ENCODE measurements around the gene CLPX.

Gene CLPX

GRCh38 chr15:65207280-65207840 is 22.2 kb upstream of the CLPX start:
- H3K36me3 ChIP-seq (replicated peaks in 1 of 2; ENCODE audit: control insufficient read depth in 2 of 2, insufficient read depth in 2 of 2, low read length in 2 of 2): no peaks in the 10 kb centered on the region
- no peak overlapping the region for H2AFZ ChIP-seq (ENCODE audit: low read length)
- H3K14ac ChIP-seq (ENCODE audit: low read length): peak overlapping the region; percentile 21
- no peak overlapping the region for H2BK120ac ChIP-seq (ENCODE audit: low read depth, low read length)
- no peak for DNase-seq (ENCODE audit: low spot score)
- H2BK12ac ChIP-seq (ENCODE audit: low read length): no peak overlapping the region
- no peak overlapping the region for H3K4ac ChIP-seq (ENCODE audit: low read length)
- H3K27me3 ChIP-seq (ENCODE audit: control insufficient read depth in 3 of 3, insufficient read depth in 3 of 3, low read depth in 1 of 3, low read length in 3 of 3): peaks cover 0 to 19% (median 0%) of the 10 kb centered on the region in 3 experiments
- WGBS, 2 donors (ENCODE audit: extremely low coverage in 2 of 2, insufficient read length in 2 of 2, insufficient replicate concordance in 1 of 2): no CpG with 5 or more reads among the region's 6 CpGs
- peaks cover 0 to 2% of the 10 kb centered on the region in 2 donors for H3K9me3 ChIP-seq (replicated peaks in 1 of 2; ENCODE audit: control insufficient read depth in 2 of 2, insufficient read depth in 1 of 2, low read depth in 1 of 2, low read length in 2 of 2)
- H3K4me3 ChIP-seq (ENCODE audit: low read length in 2 of 2): no peak overlapping the region
- H2AK5ac ChIP-seq (ENCODE audit: low read depth, low read length): peak overlapping the region; percentile 15
- H3K4me2 ChIP-seq (ENCODE audit: insufficient read depth, low read length, poor library complexity, severe bottlenecking): no peak overlapping the region
- H3K27ac ChIP-seq (replicated peaks; ENCODE audit: low read length): no peak overlapping the region
- H4K91ac ChIP-seq (ENCODE audit: low read depth, low read length, poor library complexity): no peak overlapping the region
- H3K79me1 ChIP-seq (ENCODE audit: low read depth, low read length): no peaks in the 10 kb centered on the region
- H3K9ac ChIP-seq (ENCODE audit: low read depth, low read length, poor library complexity): no peak overlapping the region
- peak overlapping the region; percentile 9 for H4K8ac ChIP-seq (ENCODE audit: low read depth, low read length)
- peak overlapping the region; percentile 36 for H3K18ac ChIP-seq (ENCODE audit: low read length)
- no peak overlapping the region for H2BK15ac ChIP-seq (ENCODE audit: low read length)
- no peak overlapping the region for H2BK5ac ChIP-seq (ENCODE audit: low read length)
- peaks cover 4 to 13% of the 10 kb centered on the region in 2 donors for H3K4me1 ChIP-seq (ENCODE audit: control insufficient read depth in 2 of 2, insufficient read depth in 1 of 2, low read depth in 1 of 2, low read length in 2 of 2)
- H3K23ac ChIP-seq (ENCODE audit: low read depth, low read length, poor library complexity): no peak overlapping the region

DNA sequence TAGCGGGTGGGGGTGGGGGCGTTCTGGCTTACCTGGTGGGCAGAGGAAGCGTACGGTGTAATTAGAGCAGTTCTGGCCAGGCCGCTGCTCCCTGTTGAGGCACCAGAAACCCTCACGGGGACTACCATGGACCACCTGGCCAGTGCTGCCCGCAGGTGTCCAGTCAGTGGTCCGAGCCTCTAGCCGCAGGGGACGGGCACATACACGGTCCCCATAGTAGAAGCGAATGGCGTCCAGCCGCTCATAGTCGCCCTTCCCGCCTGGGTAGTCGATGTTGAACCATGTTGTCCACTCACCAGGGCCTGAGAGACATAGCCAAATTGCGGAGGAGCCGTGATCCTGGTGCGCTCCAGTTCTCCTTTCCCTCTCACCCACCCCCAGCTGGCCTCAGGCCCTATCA is 21.6 kb upstream of the CLPX start:
- Histone ChIP-seq H2BK12ac (ENCODE audit: low read length) (no peak overlapping the region), H2AFZ (ENCODE audit: low read length) (no peak overlapping the region), H3K9me3 (replicated peaks in 1 of 2; ENCODE audit: control insufficient read depth in 2 of 2, insufficient read depth in 1 of 2, low read depth in 1 of 2, low read length in 2 of 2) (peaks cover 0 to 2% of the 10 kb centered on the region in 2 donors), H2BK15ac (ENCODE audit: low read length) (no peak overlapping the region), H2AK5ac (ENCODE audit: low read depth, low read length) (peak overlapping the region; percentile 15), H3K9ac (ENCODE audit: low read depth, low read length, poor library complexity) (no peak overlapping the region), H3K27me3 (ENCODE audit: control insufficient read depth in 3 of 3, insufficient read depth in 3 of 3, low read depth in 1 of 3, low read length in 3 of 3) (peaks cover 0 to 19% (median 3%) of the 10 kb centered on the region in 3 experiments), H3K4me3 (ENCODE audit: low read length in 2 of 2) (no peak overlapping the region), H3K27ac (replicated peaks; ENCODE audit: low read length) (no peak overlapping the region), H3K4me1 (ENCODE audit: control insufficient read depth in 2 of 2, insufficient read depth in 1 of 2, low read depth in 1 of 2, low read length in 2 of 2) (peaks cover 4 to 13% of the 10 kb centered on the region in 2 donors), H3K79me1 (ENCODE audit: low read depth, low read length) (no peaks in the 10 kb centered on the region), H3K18ac (ENCODE audit: low read length) (no peak overlapping the region), H3K4ac (ENCODE audit: low read length) (no peak overlapping the region), H2BK120ac (ENCODE audit: low read depth, low read length) (no peak overlapping the region), H3K23ac (ENCODE audit: low read depth, low read length, poor library complexity) (no peak overlapping the region), H4K91ac (ENCODE audit: low read depth, low read length, poor library complexity) (no peak overlapping the region), H3K36me3 (replicated peaks in 1 of 2; ENCODE audit: control insufficient read depth in 2 of 2, insufficient read depth in 2 of 2, low read length in 2 of 2) (no peaks in the 10 kb centered on the region), H3K14ac (ENCODE audit: low read length) (no peak overlapping the region), H2BK5ac (ENCODE audit: low read length) (no peak overlapping the region), H3K4me2 (ENCODE audit: insufficient read depth, low read length, poor library complexity, severe bottlenecking) (no peak overlapping the region), H4K8ac (ENCODE audit: low read depth, low read length) (peak overlapping the region; percentile 9)
- no peak for DNase-seq (ENCODE audit: low spot score)
- no CpG with 5 or more reads among the region's 20 CpGs for WGBS, 2 donors (ENCODE audit: extremely low coverage in 2 of 2, insufficient read length in 2 of 2, insufficient replicate concordance in 1 of 2)

GRCh38 chr15:65204931-65205660 is 20.0 kb upstream of the CLPX start:
- Histone ChIP-seq H3K18ac (ENCODE audit: low read length) (peak overlapping the region; percentile 50), H2BK5ac (ENCODE audit: low read length) (no peak overlapping the region), H2BK15ac (ENCODE audit: low read length) (no peak overlapping the region), H3K4me3 (ENCODE audit: low read length in 2 of 2) (peak overlapping the region in 1 of 2 donors; percentile 60), H4K91ac (ENCODE audit: low read depth, low read length, poor library complexity) (no peak overlapping the region), H3K27ac (replicated peaks; ENCODE audit: low read length) (no peak overlapping the region), H3K9me3 (replicated peaks in 1 of 2; ENCODE audit: control insufficient read depth in 2 of 2, insufficient read depth in 1 of 2, low read depth in 1 of 2, low read length in 2 of 2) (peaks cover 0 to 2% of the 10 kb centered on the region in 2 donors), H3K27me3 (ENCODE audit: control insufficient read depth in 3 of 3, insufficient read depth in 3 of 3, low read depth in 1 of 3, low read length in 3 of 3) (peaks cover 0 to 19% (median 4%) of the 10 kb centered on the region in 3 experiments), H2AFZ (ENCODE audit: low read length) (no peak overlapping the region), H3K79me1 (ENCODE audit: low read depth, low read length) (no peaks in the 10 kb centered on the region), H3K14ac (ENCODE audit: low read length) (no peak overlapping the region), H3K36me3 (replicated peaks in 1 of 2; ENCODE audit: control insufficient read depth in 2 of 2, insufficient read depth in 2 of 2, low read length in 2 of 2) (no peaks in the 10 kb centered on the region), H4K8ac (ENCODE audit: low read depth, low read length) (no peak overlapping the region), H2BK120ac (ENCODE audit: low read depth, low read length) (peak overlapping the region; percentile 43), H2AK5ac (ENCODE audit: low read depth, low read length) (peak overlapping the region; percentile 37), H3K4me2 (ENCODE audit: insufficient read depth, low read length, poor library complexity, severe bottlenecking) (no peak overlapping the region), H3K23ac (ENCODE audit: low read depth, low read length, poor library complexity) (no peak overlapping the region), H3K4ac (ENCODE audit: low read length) (no peak overlapping the region), H2BK12ac (ENCODE audit: low read length) (no peak overlapping the region), H3K4me1 (ENCODE audit: control insufficient read depth in 2 of 2, insufficient read depth in 1 of 2, low read depth in 1 of 2, low read length in 2 of 2) (peaks cover under 1 to 13% of the 10 kb centered on the region in 2 donors), H3K9ac (ENCODE audit: low read depth, low read length, poor library complexity) (no peak overlapping the region)
- no peak for DNase-seq (ENCODE audit: low spot score)
- no CpG with 5 or more reads among the region's 12 CpGs for WGBS, 2 donors (ENCODE audit: extremely low coverage in 2 of 2, insufficient read length in 2 of 2, insufficient replicate concordance in 1 of 2)

GRCh38 chr15:65204236-65204930 is 19.2 kb upstream of the CLPX start:
- H3K9me3 ChIP-seq (replicated peaks in 1 of 2; ENCODE audit: control insufficient read depth in 2 of 2, insufficient read depth in 1 of 2, low read depth in 1 of 2, low read length in 2 of 2): peaks cover 0 to 2% of the 10 kb centered on the region in 2 donors
- H3K27ac ChIP-seq (replicated peaks; ENCODE audit: low read length): no peak overlapping the region
- H3K14ac ChIP-seq (ENCODE audit: low read length): no peak overlapping the region
- H3K23ac ChIP-seq (ENCODE audit: low read depth, low read length, poor library complexity): peak overlapping the region; percentile 9
- no peak overlapping the region for H2BK12ac ChIP-seq (ENCODE audit: low read length)
- no peak overlapping the region for H2BK15ac ChIP-seq (ENCODE audit: low read length)
- no peaks in the 10 kb centered on the region for H3K36me3 ChIP-seq (replicated peaks in 1 of 2; ENCODE audit: control insufficient read depth in 2 of 2, insufficient read depth in 2 of 2, low read length in 2 of 2)
- H3K9ac ChIP-seq (ENCODE audit: low read depth, low read length, poor library complexity): no peak overlapping the region
- no CpG with 5 or more reads among the region's 6 CpGs for WGBS, 2 donors (ENCODE audit: extremely low coverage in 2 of 2, insufficient read length in 2 of 2, insufficient replicate concordance in 1 of 2)
- no peak overlapping the region for H2BK120ac ChIP-seq (ENCODE audit: low read depth, low read length)
- no peaks in the 10 kb centered on the region for H3K79me1 ChIP-seq (ENCODE audit: low read depth, low read length)
- peak overlapping the region; percentile 72 for H3K18ac ChIP-seq (ENCODE audit: low read length)
- H3K4me1 ChIP-seq (ENCODE audit: control insufficient read depth in 2 of 2, insufficient read depth in 1 of 2, low read depth in 1 of 2, low read length in 2 of 2): peaks cover 0 to 7% of the 10 kb centered on the region in 2 donors
- no peak overlapping the region for H2AFZ ChIP-seq (ENCODE audit: low read length)
- no peak overlapping the region for H3K4me2 ChIP-seq (ENCODE audit: insufficient read depth, low read length, poor library complexity, severe bottlenecking)
- no peak overlapping the region for H4K91ac ChIP-seq (ENCODE audit: low read depth, low read length, poor library complexity)
- H3K4ac ChIP-seq (ENCODE audit: low read length): no peak overlapping the region
- no peak overlapping the region for H4K8ac ChIP-seq (ENCODE audit: low read depth, low read length)
- H3K27me3 ChIP-seq (ENCODE audit: control insufficient read depth in 3 of 3, insufficient read depth in 3 of 3, low read depth in 1 of 3, low read length in 3 of 3): peaks cover 0 to 19% (median 4%) of the 10 kb centered on the region in 3 experiments
- no peak overlapping the region for H2AK5ac ChIP-seq (ENCODE audit: low read depth, low read length)
- DNase-seq (ENCODE audit: low spot score): no peak
- H2BK5ac ChIP-seq (ENCODE audit: low read length): no peak overlapping the region
- no peak overlapping the region for H3K4me3 ChIP-seq (ENCODE audit: low read length in 2 of 2)
